ENCODE measurements around the gene MAPK1IP1L.

- no peak for TF ChIP-seq CTCF (IDR thresholded peaks at IDR 0.05)
- TF ChIP-seq POLR2A (IDR thresholded peaks at IDR 0.05): no peak
Measured at GRCh38 chr14:55052269-55052930, 953 bp downstream of the MAPK1IP1L start.
